Measurements from ENCODE around the gene LHCGR.

LHCGR gene

DNA sequence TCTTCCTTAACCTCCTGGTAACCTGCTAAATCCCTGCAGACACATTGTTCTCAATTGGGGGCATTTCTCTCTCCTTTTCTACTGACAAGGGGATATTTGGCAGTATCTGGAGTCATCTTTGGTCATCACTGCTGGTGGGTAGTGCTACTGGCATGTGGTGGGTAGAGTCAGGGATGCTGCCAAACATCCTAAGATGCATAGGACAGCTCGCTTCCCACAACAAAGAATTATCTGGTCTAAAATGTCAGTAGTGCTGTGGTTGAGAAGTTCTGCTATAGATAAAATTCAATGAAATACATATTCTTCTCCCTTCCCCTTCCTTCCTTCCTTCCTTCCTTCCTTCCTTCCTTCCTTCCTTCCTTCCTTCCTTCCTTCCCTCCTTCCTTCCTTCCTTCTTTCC lies 18.7 kb upstream of the LHCGR start:
- H3K4me1 ChIP-seq: peaks cover 0 to 5% (median 1%) of the 10 kb centered on the region in 10 experiments; a peak in 9 of 20 replicates
- no peaks in the 10 kb centered on the region for H3K36me3 ChIP-seq
- H3K27me3 ChIP-seq: no peaks in the 10 kb centered on the region
- no peak overlapping the region for H3K9ac ChIP-seq
- H3K9me3 ChIP-seq (replicated peaks in 1 of 11): no peaks in the 10 kb centered on the region
- no peak for TF ChIP-seq Cebpa-rat (IDR thresholded peaks at IDR 0.05)
- no peaks in the 10 kb centered on the region for H4K20me1 ChIP-seq
- no peak overlapping the region for H3K4me3 ChIP-seq
- no peak overlapping the region for H3K4me2 ChIP-seq
- H3K27ac ChIP-seq: no peak overlapping the region

DNA sequence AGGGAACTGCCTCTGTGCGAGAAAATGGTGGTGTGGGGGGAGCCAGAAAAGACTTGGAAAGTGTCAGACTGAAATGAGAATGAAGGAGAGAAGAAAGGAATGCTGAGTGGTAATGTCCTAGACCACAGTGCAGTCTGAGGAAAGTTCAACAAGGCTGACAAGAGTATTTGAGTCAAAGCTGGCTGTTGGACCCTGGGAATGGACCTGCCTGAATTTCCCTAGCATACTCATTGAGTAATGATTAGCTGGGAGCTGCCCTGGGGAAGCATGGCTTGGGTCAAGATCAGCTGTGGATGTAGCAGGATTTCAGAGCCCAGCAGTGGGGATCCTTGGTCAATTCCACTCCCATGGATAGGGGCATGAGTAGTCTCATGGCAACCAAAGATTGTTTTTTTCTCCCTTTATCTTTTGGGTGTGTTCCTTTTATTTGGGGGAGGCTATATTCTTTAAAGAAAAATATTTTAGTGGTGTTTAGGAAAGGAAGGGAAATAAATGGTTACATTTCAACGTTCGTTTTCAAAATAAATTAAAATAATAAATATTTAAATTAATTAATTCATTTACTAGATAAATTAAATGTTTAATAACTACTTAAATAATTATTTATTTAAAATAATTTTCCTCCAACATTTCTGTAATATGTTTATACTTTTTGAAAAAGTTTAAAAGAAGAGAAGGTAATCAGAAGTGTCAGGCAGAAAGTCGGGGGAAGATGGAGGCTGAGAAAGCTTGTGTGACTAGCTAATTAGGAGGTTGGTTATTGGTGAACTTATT lies 15.9 kb upstream of the LHCGR start:
- TF ChIP-seq Cebpa-rat (IDR thresholded peaks at IDR 0.05): no peak
- H3K4me2 ChIP-seq: no peak overlapping the region
- H3K9me3 ChIP-seq (replicated peaks in 1 of 11): peaks cover 0 to 11% (median 8%) of the 10 kb centered on the region in 11 experiments; a peak in 7 of 22 replicates
- peaks cover 0 to 30% (median 8%) of the 10 kb centered on the region in 10 experiments; a peak in 11 of 20 replicates for H3K4me1 ChIP-seq
- no peak overlapping the region for H3K4me3 ChIP-seq
- no peak overlapping the region for H3K27ac ChIP-seq
- H3K36me3 ChIP-seq: no peaks in the 10 kb centered on the region
- H3K9ac ChIP-seq: no peak overlapping the region
- H3K27me3 ChIP-seq: no peaks in the 10 kb centered on the region
- no peaks in the 10 kb centered on the region for H4K20me1 ChIP-seq

DNA sequence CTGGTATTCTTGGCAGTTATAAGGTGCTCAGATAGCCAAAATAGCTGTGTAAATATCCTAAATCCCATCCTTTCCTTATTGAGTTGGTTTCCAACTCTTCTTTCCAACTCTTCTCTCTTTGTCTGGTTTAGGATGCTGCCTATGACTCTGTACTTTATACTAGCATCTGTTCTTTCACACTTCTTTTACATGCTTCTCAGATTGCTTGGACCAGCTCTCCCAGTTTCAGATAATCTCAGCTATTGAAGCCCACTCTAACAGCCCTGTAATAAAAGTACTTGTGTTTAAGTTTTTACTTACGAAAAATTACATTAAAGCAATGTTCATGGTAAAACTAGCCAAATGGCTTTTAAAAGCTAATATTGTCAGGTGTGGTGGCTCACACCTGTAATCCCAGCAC lies 14.7 kb upstream of the LHCGR start:
- TF ChIP-seq Cebpa-rat (IDR thresholded peaks at IDR 0.05): no peak
- no peak overlapping the region for H3K4me3 ChIP-seq

DNA sequence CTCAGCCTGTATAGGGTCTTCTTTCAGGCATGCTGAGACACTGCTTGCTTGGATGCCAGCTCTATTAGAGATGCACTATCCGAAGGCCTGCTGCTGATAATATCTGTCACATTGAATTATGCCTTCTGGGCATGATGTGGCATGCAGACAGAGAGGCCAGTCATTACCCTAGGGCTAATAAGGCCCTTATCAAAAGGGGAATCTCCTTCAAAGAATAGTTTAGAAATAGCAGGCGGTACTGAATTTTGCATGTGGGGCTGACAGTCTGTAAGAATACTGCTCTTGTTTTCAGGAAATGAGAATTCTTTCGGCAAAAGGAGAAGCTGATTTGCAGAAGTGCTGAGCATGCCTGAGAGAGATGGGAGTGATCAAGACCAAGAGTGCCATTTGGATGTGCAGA lies 13.1 kb upstream of the LHCGR start:
- H3K36me3 ChIP-seq: no peaks in the 10 kb centered on the region
- H3K27ac ChIP-seq: peak overlapping the region in 3 of 11 experiments; percentile 38 to 59 (median 43); a peak in 6 of 22 replicates
- peaks cover 0 to 23% (median 8%) of the 10 kb centered on the region in 11 experiments; a peak in 10 of 22 replicates for H3K9me3 ChIP-seq (replicated peaks in 1 of 11)
- no peak for TF ChIP-seq Cebpa-rat (IDR thresholded peaks at IDR 0.05)
- H3K27me3 ChIP-seq: no peaks in the 10 kb centered on the region
- 0 out of 22 replicates have a peak overlapping the region, but pooled peaks of 2 of the 11 experiments have one; percentile 9 to 17 for H3K9ac ChIP-seq
- no peak overlapping the region for H3K4me3 ChIP-seq
- peaks cover 0 to 30% (median 6%) of the 10 kb centered on the region in 10 experiments; a peak in 9 of 20 replicates for H3K4me1 ChIP-seq
- no peaks in the 10 kb centered on the region for H4K20me1 ChIP-seq
- H3K4me2 ChIP-seq: peak overlapping the region in 5 of 11 experiments; percentile 35 to 88 (median 62); a peak in 10 of 22 replicates

More for the DNA sequence above, 14.7 kb upstream of the LHCGR start:
- H3K9me3 ChIP-seq (replicated peaks in 1 of 11): peaks cover 0 to 23% (median 8%) of the 10 kb centered on the region in 11 experiments; a peak in 10 of 22 replicates
- no peak overlapping the region for H3K4me2 ChIP-seq
- no peak overlapping the region for H3K9ac ChIP-seq
- H3K4me1 ChIP-seq: peaks cover 0 to 30% (median 8%) of the 10 kb centered on the region in 10 experiments; a peak in 11 of 20 replicates
- H4K20me1 ChIP-seq: no peaks in the 10 kb centered on the region
- no peak overlapping the region for H3K27ac ChIP-seq
- H3K27me3 ChIP-seq: no peaks in the 10 kb centered on the region
- no peaks in the 10 kb centered on the region for H3K36me3 ChIP-seq

DNA sequence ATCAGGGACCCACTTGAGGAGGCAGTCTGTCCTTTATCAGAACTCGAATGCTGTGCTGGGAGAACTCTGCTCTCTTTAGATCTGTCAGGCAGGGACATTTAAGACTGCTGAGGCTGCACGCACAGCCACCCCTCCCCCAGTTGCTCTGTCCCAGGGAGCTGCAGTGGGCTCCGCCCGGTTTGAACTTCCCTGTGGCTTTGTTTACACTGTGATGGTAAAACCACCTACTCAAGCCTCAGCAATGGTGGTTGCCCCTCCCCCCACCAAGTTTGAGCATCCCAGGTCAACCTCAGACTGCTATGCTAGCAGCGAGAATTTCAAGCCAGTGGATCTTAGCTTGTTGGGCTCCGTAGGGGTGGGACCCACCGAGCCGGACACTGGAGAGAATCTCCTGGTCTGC lies 11.8 kb upstream of the LHCGR start:
- H3K4me2 ChIP-seq: peak overlapping the region in 4 of 11 experiments; percentile 7 to 82 (median 64); a peak in 7 of 22 replicates
- H3K27me3 ChIP-seq: no peaks in the 10 kb centered on the region
- peaks cover 5 to 32% (median 13%) of the 10 kb centered on the region in 11 experiments; a peak in 18 of 22 replicates for H3K9me3 ChIP-seq (replicated peaks in 1 of 11)
- no peak overlapping the region for H3K9ac ChIP-seq
- no peaks in the 10 kb centered on the region for H3K36me3 ChIP-seq
- peak overlapping the region in 3 of 11 experiments; percentile 38 to 59 (median 43); a peak in 3 of 22 replicates for H3K27ac ChIP-seq
- H3K4me1 ChIP-seq: peaks cover 0 to 30% (median 6%) of the 10 kb centered on the region in 10 experiments; a peak in 9 of 20 replicates
- no peak overlapping the region for H3K4me3 ChIP-seq
- H4K20me1 ChIP-seq: no peaks in the 10 kb centered on the region
- no peak for TF ChIP-seq Cebpa-rat (IDR thresholded peaks at IDR 0.05)

DNA sequence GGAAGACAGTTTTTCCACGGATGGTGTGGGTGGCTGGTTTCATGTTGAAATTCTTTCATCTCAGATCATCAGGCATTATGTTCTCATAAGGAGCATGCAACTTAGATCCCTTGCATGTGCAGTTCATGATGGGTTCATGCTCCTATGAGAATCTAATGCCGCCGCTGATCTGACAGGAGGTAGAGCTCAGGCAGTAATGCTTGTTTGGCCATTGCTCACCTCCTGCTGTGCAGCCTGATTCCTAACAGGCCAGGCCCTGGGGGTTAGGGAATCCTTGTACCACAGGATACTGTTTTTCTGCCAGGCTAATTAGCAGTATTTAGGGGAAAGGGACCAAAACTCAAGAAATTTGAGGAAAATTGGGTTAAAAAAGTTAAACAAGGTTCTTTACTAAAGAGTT lies 5.3 kb upstream of the LHCGR start:
- no peak overlapping the region for H3K27ac ChIP-seq
- H3K27me3 ChIP-seq: no peaks in the 10 kb centered on the region
- H4K20me1 ChIP-seq: no peaks in the 10 kb centered on the region
- H3K4me3 ChIP-seq: no peak overlapping the region
- TF ChIP-seq Cebpa-rat (IDR thresholded peaks at IDR 0.05): no peak
- no peak overlapping the region for H3K4me2 ChIP-seq
- H3K36me3 ChIP-seq: no peaks in the 10 kb centered on the region
- no peak overlapping the region for H3K9ac ChIP-seq
- H3K9me3 ChIP-seq (replicated peaks in 1 of 11): peaks cover 13 to 23% (median 19%) of the 10 kb centered on the region in 11 experiments; a peak in 21 of 22 replicates
- H3K4me1 ChIP-seq: peaks cover 0 to 7% (median 0%) of the 10 kb centered on the region in 10 experiments; a peak in 4 of 20 replicates

DNA sequence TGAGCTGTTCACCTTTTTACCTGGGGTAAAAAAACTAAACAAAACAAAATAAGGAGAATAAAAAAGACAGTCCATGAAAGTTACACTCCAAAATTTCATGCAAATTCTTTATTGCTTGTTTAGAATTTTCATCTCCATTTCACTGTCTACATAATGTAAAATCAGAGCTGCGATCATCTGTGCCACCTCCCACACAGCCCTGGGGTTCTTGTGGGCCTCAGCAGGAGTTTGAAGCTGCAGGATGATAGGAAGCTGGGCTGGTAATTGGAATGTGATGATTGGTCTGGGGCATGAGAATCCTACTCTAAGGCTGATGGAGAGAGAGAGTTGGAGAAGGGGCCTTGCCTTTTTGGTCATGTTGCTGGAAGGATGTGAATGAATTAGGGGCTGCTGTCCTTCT lies 4.2 kb upstream of the LHCGR start:
- TF ChIP-seq Cebpa-rat (IDR thresholded peaks at IDR 0.05): no peak
- Histone ChIP-seq H3K4me3 (no peak overlapping the region), H3K36me3 (no peaks in the 10 kb centered on the region), H3K4me2 (no peak overlapping the region), H3K9ac (no peak overlapping the region), H4K20me1 (no peaks in the 10 kb centered on the region), H3K9me3 (replicated peaks in 1 of 11) (peaks cover 13 to 32% (median 20%) of the 10 kb centered on the region in 11 experiments; a peak in 21 of 22 replicates), H3K4me1 (peaks cover 0 to 17% (median 8%) of the 10 kb centered on the region in 10 experiments; a peak in 16 of 20 replicates), H3K27ac (no peak overlapping the region), H3K27me3 (peaks cover 0 to 4% (median 0%) of the 10 kb centered on the region in 11 experiments; a peak in 1 of 22 replicates)

DNA sequence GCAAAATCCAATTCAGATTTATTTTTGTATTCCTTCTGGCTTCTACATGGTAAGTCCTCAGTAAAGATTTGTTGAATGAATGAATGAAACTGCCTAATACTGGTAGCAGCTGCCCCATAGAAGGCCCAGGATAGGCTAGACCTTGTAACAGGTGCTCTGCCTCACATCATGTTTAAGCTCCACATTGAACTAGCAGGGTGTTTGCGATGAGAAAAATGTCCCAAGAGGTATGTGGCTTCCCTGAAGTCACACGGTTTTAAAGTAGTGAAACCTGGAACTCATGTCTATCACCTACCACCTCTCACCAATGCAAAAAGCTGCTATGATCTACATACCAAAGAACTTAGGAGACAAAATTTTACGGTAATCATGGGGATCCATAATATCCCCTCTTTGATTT lies 765 bp upstream of the LHCGR start:
- no peaks in the 10 kb centered on the region for H4K20me1 ChIP-seq
- H3K9ac ChIP-seq: no peak overlapping the region
- no peak overlapping the region for H3K4me3 ChIP-seq
- peak overlapping the region in 3 of 11 experiments; percentile 13 to 66 (median 33); a peak in 4 of 22 replicates for H3K4me2 ChIP-seq
- peaks cover 0 to 5% (median 0%) of the 10 kb centered on the region in 11 experiments; a peak in 1 of 22 replicates for H3K27me3 ChIP-seq
- H3K36me3 ChIP-seq: no peaks in the 10 kb centered on the region
- H3K27ac ChIP-seq: no peak overlapping the region
- peaks cover 3 to 50% (median 36%) of the 10 kb centered on the region in 10 experiments for H3K4me1 ChIP-seq
- peaks cover 0 to 15% (median 6%) of the 10 kb centered on the region in 11 experiments; a peak in 11 of 22 replicates for H3K9me3 ChIP-seq (replicated peaks in 1 of 11)
- TF ChIP-seq Cebpa-rat (IDR thresholded peaks at IDR 0.05): no peak

DNA sequence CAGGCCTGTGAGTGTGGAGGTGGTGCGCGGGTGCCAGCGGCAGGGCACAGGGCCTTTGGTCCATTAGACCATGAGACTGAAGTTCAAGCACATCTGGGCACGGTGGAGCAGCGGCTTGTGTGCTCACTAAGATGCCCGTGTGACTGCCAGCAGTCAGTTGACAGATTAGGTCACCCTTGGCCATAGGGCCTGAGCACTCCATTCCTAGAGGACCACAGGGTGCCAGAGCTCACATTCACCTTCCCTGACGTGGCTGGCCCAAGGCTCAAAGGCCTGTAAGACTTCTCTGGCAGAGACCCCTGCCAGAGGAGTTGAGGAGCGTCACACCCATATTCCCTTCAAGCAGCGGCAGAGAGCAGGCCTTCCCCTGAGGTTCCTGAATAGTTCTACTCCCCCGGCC lies 650 bp downstream of the LHCGR start:
- Histone ChIP-seq H4K20me1 (no peaks in the 10 kb centered on the region), H3K4me1 (peaks cover 17 to 64% (median 50%) of the 10 kb centered on the region in 10 experiments), H3K27me3 (peaks cover 0 to 5% (median 0%) of the 10 kb centered on the region in 11 experiments; a peak in 1 of 22 replicates), H3K4me2 (peak overlapping the region in 9 of 11 experiments; percentile 26 to 94 (median 66); a peak in 17 of 22 replicates), H3K4me3 (peak overlapping the region in 1 of 10 experiments; percentile 26; a peak in 1 of 20 replicates), H3K27ac (no peak overlapping the region), H3K9ac (no peak overlapping the region), H3K9me3 (replicated peaks in 1 of 11) (peaks cover 0 to 13% (median 6%) of the 10 kb centered on the region in 11 experiments; a peak in 10 of 22 replicates), H3K36me3 (no peaks in the 10 kb centered on the region)
- no peak for TF ChIP-seq Cebpa-rat (IDR thresholded peaks at IDR 0.05)
